Breast epithelium (tissue), 3 donors: Measurements from ENCODE around the gene MYO1D.

ENCODE experiments used
- POLR2A ChIP-seq: fragments of 450-650 bp; IDR thresholded peaks from one replicate; pipeline ENCODE4 v1.6.1; 2016; ENCODE audit warnings: antibody characterized with exemption, mild to moderate bottlenecking, moderate library complexity
- TF ChIP-seq, protein P1 (sequence below), 3 donors: fragments of 450-650 bp; IDR thresholded peaks; one replicate each; pipeline ENCODE4 v1.5.1; 2016 to 2017; ENCODE audit warnings: antibody characterized with exemption in 3 of 3, mild to moderate bottlenecking in 3 of 3, moderate library complexity in 3 of 3

DNA sequence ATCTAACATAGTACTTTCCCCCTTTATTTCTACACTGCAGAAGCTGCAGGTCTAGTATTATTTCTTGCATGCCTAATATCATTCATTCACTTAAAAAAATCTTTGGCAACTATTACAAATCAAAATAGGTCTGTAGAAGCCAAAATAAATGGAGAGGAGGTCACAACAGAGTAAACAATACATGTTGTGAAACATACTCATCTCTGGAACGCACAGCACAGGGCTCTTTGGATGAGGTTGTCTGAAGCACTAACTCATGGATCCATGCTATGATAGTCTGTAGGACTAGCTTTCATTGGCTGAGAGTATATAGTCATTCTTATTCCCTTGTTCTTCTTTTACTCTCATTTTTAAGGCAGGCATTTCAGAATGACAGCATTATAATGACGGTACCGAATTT lies 21.3 kb downstream of the MYO1D start:
- TF ChIP-seq, protein P1, sequence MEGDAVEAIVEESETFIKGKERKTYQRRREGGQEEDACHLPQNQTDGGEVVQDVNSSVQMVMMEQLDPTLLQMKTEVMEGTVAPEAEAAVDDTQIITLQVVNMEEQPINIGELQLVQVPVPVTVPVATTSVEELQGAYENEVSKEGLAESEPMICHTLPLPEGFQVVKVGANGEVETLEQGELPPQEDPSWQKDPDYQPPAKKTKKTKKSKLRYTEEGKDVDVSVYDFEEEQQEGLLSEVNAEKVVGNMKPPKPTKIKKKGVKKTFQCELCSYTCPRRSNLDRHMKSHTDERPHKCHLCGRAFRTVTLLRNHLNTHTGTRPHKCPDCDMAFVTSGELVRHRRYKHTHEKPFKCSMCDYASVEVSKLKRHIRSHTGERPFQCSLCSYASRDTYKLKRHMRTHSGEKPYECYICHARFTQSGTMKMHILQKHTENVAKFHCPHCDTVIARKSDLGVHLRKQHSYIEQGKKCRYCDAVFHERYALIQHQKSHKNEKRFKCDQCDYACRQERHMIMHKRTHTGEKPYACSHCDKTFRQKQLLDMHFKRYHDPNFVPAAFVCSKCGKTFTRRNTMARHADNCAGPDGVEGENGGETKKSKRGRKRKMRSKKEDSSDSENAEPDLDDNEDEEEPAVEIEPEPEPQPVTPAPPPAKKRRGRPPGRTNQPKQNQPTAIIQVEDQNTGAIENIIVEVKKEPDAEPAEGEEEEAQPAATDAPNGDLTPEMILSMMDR (IDR thresholded peaks at IDR 0.05), result no peak
- TF ChIP-seq POLR2A, result no peak
